Ishikawa (cell line): ENCODE data around the gene IMPA2.

Experiments
- CEBPB ChIP-seq: IDR thresholded peaks from 2 replicates; pipeline ENCODE4 v1.6.1; 2012
- CREB1 ChIP-seq: IDR thresholded peaks from 2 replicates; pipeline ENCODE4 v1.6.1; 2012; ENCODE audit warnings: low read depth
- EGR1 ChIP-seq: IDR thresholded peaks from 2 replicates; pipeline ENCODE4 v1.6.1; 2012
- EP300 ChIP-seq: IDR thresholded peaks from 2 replicates; pipeline ENCODE4 v1.6.1; 2012; ENCODE audit warnings: borderline replicate concordance
- FOXM1 ChIP-seq: IDR thresholded peaks from 2 replicates; pipeline ENCODE4 v1.6.1; 2012; ENCODE audit warnings: low read depth, borderline replicate concordance
- NFIC ChIP-seq: IDR thresholded peaks from 2 replicates; pipeline ENCODE4 v1.6.1; 2012
- RAD21 ChIP-seq: IDR thresholded peaks from 2 replicates; pipeline ENCODE4 v1.6.1; 2012; ENCODE audit warnings: low read depth
- TAF1 ChIP-seq: IDR thresholded peaks from 2 replicates; pipeline ENCODE4 v1.6.1; 2012; ENCODE audit warnings: low read depth, mild to moderate bottlenecking
- TCF12 ChIP-seq: IDR thresholded peaks from 2 replicates; pipeline ENCODE4 v1.6.1; 2012; ENCODE audit warnings: low read depth
- TEAD4 ChIP-seq: IDR thresholded peaks from 2 replicates; pipeline ENCODE4 v1.6.1; 2012
- YY1 ChIP-seq: IDR thresholded peaks from 2 replicates; pipeline ENCODE4 v1.6.1; 2012; ENCODE audit warnings: low read depth
- ZBTB7A ChIP-seq: IDR thresholded peaks from 2 replicates; pipeline ENCODE4 v1.6.1; 2012; ENCODE audit warnings: low read depth
- TF ChIP-seq, protein P1 (sequence below): IDR thresholded peaks from 2 replicates; pipeline ENCODE4 v1.6.1; 2012; ENCODE audit warnings: low read depth, mild to moderate bottlenecking
- TF ChIP-seq, protein P2 (sequence below): IDR thresholded peaks from 2 replicates; pipeline ENCODE4 v1.6.1; 2012
- TF ChIP-seq, protein P3 (sequence below): IDR thresholded peaks from 2 replicates; pipeline ENCODE4 v1.6.1; 2012

IMPA2 gene

DNA sequence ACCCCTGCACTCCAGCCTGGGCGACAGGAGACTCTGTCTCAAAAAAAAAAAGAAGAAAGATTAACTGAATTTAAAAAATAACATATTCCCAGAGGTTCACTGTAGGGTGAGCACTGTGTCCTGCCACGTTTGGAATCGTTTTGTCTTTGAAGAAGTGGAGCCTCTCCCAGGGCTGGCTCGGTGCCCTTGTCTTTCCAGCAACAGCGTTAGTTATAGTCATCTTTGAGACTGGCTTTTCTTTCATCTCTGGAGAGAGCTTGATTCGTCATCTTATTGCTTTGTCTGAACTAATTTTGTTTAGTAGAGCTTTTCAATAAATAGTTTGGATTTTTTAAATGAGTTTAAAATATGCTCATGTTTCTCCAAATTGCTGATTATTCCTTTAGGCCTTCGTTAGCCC is 50.5 kb downstream of the IMPA2 start:
- no peak for TF ChIP-seq ZBTB7A
- TF ChIP-seq, protein P1, sequence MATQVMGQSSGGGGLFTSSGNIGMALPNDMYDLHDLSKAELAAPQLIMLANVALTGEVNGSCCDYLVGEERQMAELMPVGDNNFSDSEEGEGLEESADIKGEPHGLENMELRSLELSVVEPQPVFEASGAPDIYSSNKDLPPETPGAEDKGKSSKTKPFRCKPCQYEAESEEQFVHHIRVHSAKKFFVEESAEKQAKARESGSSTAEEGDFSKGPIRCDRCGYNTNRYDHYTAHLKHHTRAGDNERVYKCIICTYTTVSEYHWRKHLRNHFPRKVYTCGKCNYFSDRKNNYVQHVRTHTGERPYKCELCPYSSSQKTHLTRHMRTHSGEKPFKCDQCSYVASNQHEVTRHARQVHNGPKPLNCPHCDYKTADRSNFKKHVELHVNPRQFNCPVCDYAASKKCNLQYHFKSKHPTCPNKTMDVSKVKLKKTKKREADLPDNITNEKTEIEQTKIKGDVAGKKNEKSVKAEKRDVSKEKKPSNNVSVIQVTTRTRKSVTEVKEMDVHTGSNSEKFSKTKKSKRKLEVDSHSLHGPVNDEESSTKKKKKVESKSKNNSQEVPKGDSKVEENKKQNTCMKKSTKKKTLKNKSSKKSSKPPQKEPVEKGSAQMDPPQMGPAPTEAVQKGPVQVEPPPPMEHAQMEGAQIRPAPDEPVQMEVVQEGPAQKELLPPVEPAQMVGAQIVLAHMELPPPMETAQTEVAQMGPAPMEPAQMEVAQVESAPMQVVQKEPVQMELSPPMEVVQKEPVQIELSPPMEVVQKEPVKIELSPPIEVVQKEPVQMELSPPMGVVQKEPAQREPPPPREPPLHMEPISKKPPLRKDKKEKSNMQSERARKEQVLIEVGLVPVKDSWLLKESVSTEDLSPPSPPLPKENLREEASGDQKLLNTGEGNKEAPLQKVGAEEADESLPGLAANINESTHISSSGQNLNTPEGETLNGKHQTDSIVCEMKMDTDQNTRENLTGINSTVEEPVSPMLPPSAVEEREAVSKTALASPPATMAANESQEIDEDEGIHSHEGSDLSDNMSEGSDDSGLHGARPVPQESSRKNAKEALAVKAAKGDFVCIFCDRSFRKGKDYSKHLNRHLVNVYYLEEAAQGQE: no peak
- no peak for TF ChIP-seq FOXM1
- no peak for TF ChIP-seq EGR1
- no peak for TF ChIP-seq RAD21
- TF ChIP-seq, protein P2, sequence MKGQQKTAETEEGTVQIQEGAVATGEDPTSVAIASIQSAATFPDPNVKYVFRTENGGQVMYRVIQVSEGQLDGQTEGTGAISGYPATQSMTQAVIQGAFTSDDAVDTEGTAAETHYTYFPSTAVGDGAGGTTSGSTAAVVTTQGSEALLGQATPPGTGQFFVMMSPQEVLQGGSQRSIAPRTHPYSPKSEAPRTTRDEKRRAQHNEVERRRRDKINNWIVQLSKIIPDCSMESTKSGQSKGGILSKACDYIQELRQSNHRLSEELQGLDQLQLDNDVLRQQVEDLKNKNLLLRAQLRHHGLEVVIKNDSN: no peak
- TF ChIP-seq TCF12: no peak
- no peak for TF ChIP-seq EP300
- no peak for TF ChIP-seq CEBPB
- TF ChIP-seq, protein P3, sequence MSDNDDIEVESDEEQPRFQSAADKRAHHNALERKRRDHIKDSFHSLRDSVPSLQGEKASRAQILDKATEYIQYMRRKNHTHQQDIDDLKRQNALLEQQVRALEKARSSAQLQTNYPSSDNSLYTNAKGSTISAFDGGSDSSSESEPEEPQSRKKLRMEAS: no peak
- TF ChIP-seq YY1: no peak
- no peak for TF ChIP-seq NFIC
- no peak for TF ChIP-seq TAF1
- no peak for TF ChIP-seq CREB1
- no peak for TF ChIP-seq TEAD4

DNA sequence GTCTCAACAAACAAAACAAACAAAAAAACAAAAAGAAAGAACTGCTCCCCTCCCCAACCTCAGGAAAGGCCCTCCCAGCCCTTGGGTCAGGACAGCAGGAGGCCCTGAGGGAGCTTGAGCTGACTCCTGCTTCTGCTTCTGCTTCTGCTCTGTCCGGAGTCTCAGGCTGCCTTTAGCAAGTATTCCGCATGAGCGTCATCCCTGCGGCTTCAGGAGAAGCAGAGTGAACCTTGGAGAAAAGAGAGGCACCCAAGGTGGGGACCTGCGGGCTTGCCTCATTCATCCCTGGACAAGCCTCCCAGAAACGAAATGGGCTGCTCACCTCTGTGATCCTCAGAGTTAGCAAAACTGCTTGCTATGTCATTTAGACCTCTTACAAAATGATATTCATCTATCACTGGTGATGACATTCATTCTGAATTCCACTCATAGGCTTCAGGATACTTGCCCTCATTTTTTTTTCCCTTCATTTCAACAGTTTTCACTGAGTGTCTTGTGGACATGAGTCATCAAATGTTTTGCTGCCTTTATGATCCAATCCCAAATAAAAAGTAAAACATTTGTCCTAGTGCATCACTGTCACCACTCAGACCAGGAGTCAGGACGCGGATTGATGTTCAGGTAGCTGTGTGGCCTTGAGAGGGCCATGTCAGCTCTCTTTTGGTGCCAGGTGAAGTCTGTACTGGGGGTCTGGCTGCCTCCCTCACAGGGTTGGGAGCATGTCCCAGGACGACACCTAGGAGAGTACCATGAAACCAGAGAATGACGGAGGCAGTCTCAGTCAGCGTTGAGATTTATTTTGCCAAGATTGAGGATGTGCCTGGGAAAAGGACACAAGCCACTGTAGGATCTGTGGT is 51.7 kb downstream of the IMPA2 start:
- TF ChIP-seq RAD21 (no peak), CREB1 (no peak), FOXM1 (no peak), EP300 (no peak), YY1 (no peak), TCF12 (no peak), CEBPB (no peak), EGR1 (no peak)
- TF ChIP-seq, protein P3: no peak
- TF ChIP-seq, protein P2: no peak
- TF ChIP-seq, protein P1: no peak

GRCh38 chr18:12033643-12034025 is 52.3 kb downstream of the IMPA2 start:
- TF ChIP-seq EGR1: no peak
- TF ChIP-seq TEAD4: no peak
- TF ChIP-seq TCF12: no peak
- TF ChIP-seq, protein P1: no peak
- no peak for TF ChIP-seq NFIC
- no peak for TF ChIP-seq CREB1
- TF ChIP-seq RAD21: no peak
- TF ChIP-seq TAF1: no peak
- TF ChIP-seq YY1: no peak
- no peak for TF ChIP-seq EP300
- TF ChIP-seq ZBTB7A: no peak
- TF ChIP-seq, protein P2: no peak
- TF ChIP-seq CEBPB: no peak
- TF ChIP-seq FOXM1: no peak
- TF ChIP-seq, protein P3: no peak
